ENCODE results near the gene POU6F1.

Gene POU6F1

GRCh38 chr12:51183816-51184215, 34.0 kb downstream of the POU6F1 start:
- TF ChIP-seq, protein P1, sequence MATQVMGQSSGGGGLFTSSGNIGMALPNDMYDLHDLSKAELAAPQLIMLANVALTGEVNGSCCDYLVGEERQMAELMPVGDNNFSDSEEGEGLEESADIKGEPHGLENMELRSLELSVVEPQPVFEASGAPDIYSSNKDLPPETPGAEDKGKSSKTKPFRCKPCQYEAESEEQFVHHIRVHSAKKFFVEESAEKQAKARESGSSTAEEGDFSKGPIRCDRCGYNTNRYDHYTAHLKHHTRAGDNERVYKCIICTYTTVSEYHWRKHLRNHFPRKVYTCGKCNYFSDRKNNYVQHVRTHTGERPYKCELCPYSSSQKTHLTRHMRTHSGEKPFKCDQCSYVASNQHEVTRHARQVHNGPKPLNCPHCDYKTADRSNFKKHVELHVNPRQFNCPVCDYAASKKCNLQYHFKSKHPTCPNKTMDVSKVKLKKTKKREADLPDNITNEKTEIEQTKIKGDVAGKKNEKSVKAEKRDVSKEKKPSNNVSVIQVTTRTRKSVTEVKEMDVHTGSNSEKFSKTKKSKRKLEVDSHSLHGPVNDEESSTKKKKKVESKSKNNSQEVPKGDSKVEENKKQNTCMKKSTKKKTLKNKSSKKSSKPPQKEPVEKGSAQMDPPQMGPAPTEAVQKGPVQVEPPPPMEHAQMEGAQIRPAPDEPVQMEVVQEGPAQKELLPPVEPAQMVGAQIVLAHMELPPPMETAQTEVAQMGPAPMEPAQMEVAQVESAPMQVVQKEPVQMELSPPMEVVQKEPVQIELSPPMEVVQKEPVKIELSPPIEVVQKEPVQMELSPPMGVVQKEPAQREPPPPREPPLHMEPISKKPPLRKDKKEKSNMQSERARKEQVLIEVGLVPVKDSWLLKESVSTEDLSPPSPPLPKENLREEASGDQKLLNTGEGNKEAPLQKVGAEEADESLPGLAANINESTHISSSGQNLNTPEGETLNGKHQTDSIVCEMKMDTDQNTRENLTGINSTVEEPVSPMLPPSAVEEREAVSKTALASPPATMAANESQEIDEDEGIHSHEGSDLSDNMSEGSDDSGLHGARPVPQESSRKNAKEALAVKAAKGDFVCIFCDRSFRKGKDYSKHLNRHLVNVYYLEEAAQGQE (IDR thresholded peaks at IDR 0.05; ENCODE audit: insufficient replicate concordance, low read depth): no peak
- no peak for TF ChIP-seq SPI1 (IDR thresholded peaks at IDR 0.05; ENCODE audit: borderline replicate concordance, low read depth)
- TF ChIP-seq POLR2AphosphoS5 (IDR thresholded peaks at IDR 0.05; ENCODE audit: low read depth): no peak
- no peaks in the 10 kb centered on the region for H3K27me3 ChIP-seq (ENCODE audit: insufficient read depth, poor library complexity, severe bottlenecking)
- DNase-seq (ENCODE audit: low read depth in 1 of 2, low spot score in 1 of 2): no peak

GRCh38 chr12:51183349-51183748, 34.5 kb downstream of the POU6F1 start:
- H3K4me3 ChIP-seq (replicated peaks; ENCODE audit: insufficient read depth, low read length): no peak overlapping the region
- TF ChIP-seq GABPA (IDR thresholded peaks at IDR 0.05; ENCODE audit: low read depth) (no peak), POLR2AphosphoS5 (IDR thresholded peaks at IDR 0.05; ENCODE audit: low read depth) (no peak), CTCF (IDR thresholded peaks at IDR 0.05; ENCODE audit: insufficient read depth, low read length) (no peak), SPI1 (IDR thresholded peaks at IDR 0.05; ENCODE audit: borderline replicate concordance, low read depth) (no peak)

More at GRCh38 chr12:51183816-51184215, 34.0 kb downstream of the POU6F1 start:
- Histone ChIP-seq H3K4me3 (replicated peaks; ENCODE audit: insufficient read depth, low read length) (no peak overlapping the region), H3K27ac (replicated peaks) (no peak overlapping the region)

DNA sequence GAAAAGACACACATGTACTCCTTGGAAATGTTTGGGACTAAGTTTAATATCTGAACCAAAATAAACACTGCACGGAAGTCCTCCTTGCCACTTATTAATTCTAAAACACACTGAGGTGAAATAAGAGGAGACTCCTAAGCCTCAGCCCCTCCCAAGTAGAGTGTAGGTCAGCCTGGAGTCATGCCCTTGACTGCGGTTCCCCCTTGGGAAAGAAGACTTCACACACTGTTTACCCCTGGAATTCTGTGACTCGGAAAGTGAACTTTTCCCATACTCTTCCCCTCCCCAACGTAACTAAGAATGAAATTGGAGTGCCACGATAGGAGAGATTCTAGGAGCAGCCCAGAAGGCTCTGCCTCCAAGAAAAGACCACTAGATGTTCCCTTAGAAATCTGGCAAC, 36.3 kb downstream of the POU6F1 start:
- no peaks in the 10 kb centered on the region for H3K27me3 ChIP-seq (ENCODE audit: insufficient read depth, poor library complexity, severe bottlenecking)
- DNase-seq (ENCODE audit: low read depth in 1 of 2, low spot score in 1 of 2): no peak
- no peak overlapping the region for H3K4me3 ChIP-seq (replicated peaks; ENCODE audit: insufficient read depth, low read length)
- TF ChIP-seq, protein P1 (IDR thresholded peaks at IDR 0.05; ENCODE audit: insufficient replicate concordance, low read depth): no peak
- TF ChIP-seq GABPA (IDR thresholded peaks at IDR 0.05; ENCODE audit: low read depth): no peak
- no peak for TF ChIP-seq SPI1 (IDR thresholded peaks at IDR 0.05; ENCODE audit: borderline replicate concordance, low read depth)
- no peak for TF ChIP-seq POLR2AphosphoS5 (IDR thresholded peaks at IDR 0.05; ENCODE audit: low read depth)
- TF ChIP-seq CTCF (IDR thresholded peaks at IDR 0.05; ENCODE audit: insufficient read depth, low read length): no peak
- H3K27ac ChIP-seq (replicated peaks): no peak overlapping the region

More at GRCh38 chr12:51183349-51183748, 34.5 kb downstream of the POU6F1 start:
- no peaks in the 10 kb centered on the region for H3K27me3 ChIP-seq (ENCODE audit: insufficient read depth, poor library complexity, severe bottlenecking)
- H3K27ac ChIP-seq (replicated peaks): no peak overlapping the region
- DNase-seq (ENCODE audit: low read depth in 1 of 2, low spot score in 1 of 2): no peak

GRCh38 chr12:51177897-51178296, 40.0 kb downstream of the POU6F1 start:
- Histone ChIP-seq H3K4me3 (replicated peaks; ENCODE audit: insufficient read depth, low read length) (no peak overlapping the region), H3K27ac (replicated peaks) (no peak overlapping the region), H3K27me3 (ENCODE audit: insufficient read depth, poor library complexity, severe bottlenecking) (no peaks in the 10 kb centered on the region)
- TF ChIP-seq GABPA (IDR thresholded peaks at IDR 0.05; ENCODE audit: low read depth) (no peak), CTCF (IDR thresholded peaks at IDR 0.05; ENCODE audit: insufficient read depth, low read length) (no peak), POLR2AphosphoS5 (IDR thresholded peaks at IDR 0.05; ENCODE audit: low read depth) (no peak), SPI1 (IDR thresholded peaks at IDR 0.05; ENCODE audit: borderline replicate concordance, low read depth) (no peak)
- TF ChIP-seq, protein P1 (IDR thresholded peaks at IDR 0.05; ENCODE audit: insufficient replicate concordance, low read depth): no peak
- no peak for DNase-seq (ENCODE audit: low read depth in 1 of 2, low spot score in 1 of 2)

Measured in HL-60 (cell line).